PC-9 (cell line): ENCODE measurements around the gene TBC1D8. TPM values are rescaled to one million over a fixed set of nuclear protein-coding genes. Genes with fewer than 3 reads are reported as not detected.
"Not testable (repeated sequence)": the region's sequence is repeated elsewhere in the genome, so short reads cannot be mapped to it uniquely, and the experiment has no call there.

Source experiments
- BruUV-seq: library from RNA; stranded (reverse); fragments of 400-500 nt; replicated peaks from 2 replicates; lab custom pipeline; 2021; lab: Mats Ljungman, UMichigan
- CTCF ChIA-PET: fragments of 300-600 bp; sonication (Branson Sonifier 250); formaldehyde crosslinking; loops from one replicate; lab custom pipeline; 2022; ENCODE audit warnings: antibody characterized with exemption; lab: Charles Lee
- POLR2A ChIA-PET: fragments of 300-600 bp; sonication (Branson Sonifier 250); formaldehyde crosslinking; loops from one replicate; lab custom pipeline; 2022; ENCODE audit warnings: antibody characterized with exemption; ENCODE audit not compliant: unreplicated experiment; lab: Charles Lee
- DNase-seq, 2 experiments: peaks; one replicate each; pipeline versions ENCODE4 v3.0.0 to v3.0.0-alpha.2; 2015 to 2022; ENCODE audit warnings: mixed read lengths in 1 of 2
- H2AFZ ChIP-seq: fragments of 200-600 bp; sonication (generic); 2 replicates; pipeline ENCODE4 v1.8.1; 2017; ENCODE audit warnings: antibody characterized with exemption
- H3F3A ChIP-seq: fragments of 200-600 bp; sonication (generic); 2 replicates; pipeline ENCODE4 v1.8.1; 2017; ENCODE audit warnings: antibody characterized with exemption, mild to moderate bottlenecking, low read depth; ENCODE audit not compliant: insufficient read depth
- H3K27ac ChIP-seq: fragments of 200-600 bp; sonication (generic); 2 replicates; pipeline ENCODE4 v1.6.1; 2016; ENCODE audit warnings: mixed run types
- H3K27me3 ChIP-seq: fragments of 200-600 bp; sonication (generic); 2 replicates; pipeline ENCODE4 v1.6.1; 2016; ENCODE audit warnings: low read depth, mixed run types; ENCODE audit not compliant: insufficient read depth
- H3K36me3 ChIP-seq: fragments of 200-600 bp; sonication (generic); 2 replicates; pipeline ENCODE4 v1.6.1; 2016; ENCODE audit warnings: low read depth, mixed run types
- H3K4me1 ChIP-seq: fragments of 200-600 bp; sonication (generic); replicated peaks from 2 replicates; pipeline ENCODE4 v1.6.1; 2016; ENCODE audit warnings: mixed run types; ENCODE audit not compliant: insufficient read depth
- H3K4me2 ChIP-seq: fragments of 200-600 bp; sonication (generic); 2 replicates; pipeline ENCODE4 v1.6.1; 2017; ENCODE audit warnings: mixed run types
- H3K4me3 ChIP-seq: fragments of 200-600 bp; sonication (generic); 2 replicates; pipeline ENCODE4 v1.6.1; 2016; ENCODE audit warnings: mixed run types
- H3K79me2 ChIP-seq: fragments of 200-600 bp; sonication (generic); 2 replicates; pipeline ENCODE4 v1.6.1; 2017; ENCODE audit warnings: low read depth, mixed run types
- H3K9me2 ChIP-seq: fragments of 200-600 bp; sonication (generic); 2 replicates; pipeline ENCODE4 v1.8.1; 2017; ENCODE audit warnings: mild to moderate bottlenecking; ENCODE audit not compliant: insufficient read depth
- H3K9me3 ChIP-seq: fragments of 200-600 bp; sonication (generic); 2 replicates; pipeline ENCODE4 v1.8.1; 2016; ENCODE audit warnings: low read depth; ENCODE audit not compliant: insufficient read depth
- H4K20me1 ChIP-seq: fragments of 200-600 bp; sonication (generic); 2 replicates; pipeline ENCODE4 v1.8.1; 2017; ENCODE audit not compliant: insufficient read depth
- CTCF ChIP-seq: fragments of 200-600 bp; sonication (generic); conservative IDR thresholded peaks from 2 replicates; pipeline ENCODE4 v1.6.1; 2017; ENCODE audit warnings: mixed run types, antibody characterized with exemption, mild to moderate bottlenecking, moderate library complexity
- EZH2 ChIP-seq: fragments of 200-600 bp; sonication (generic); IDR thresholded peaks from 2 replicates; pipeline ENCODE4 v1.8.0; 2017; ENCODE audit warnings: antibody characterized with exemption, low read depth
- intact Hi-C: fragments of 100-400 bp; cut with micrococcal nuclease; formaldehyde crosslinking; loops from one replicate; pipeline ENCODE4 v1.10.0; 2022; ENCODE audit not compliant: unreplicated experiment
- total RNA-seq: library from RNA; stranded (reverse); gene quantifications from 2 replicates; pipeline ENCODE4 v1.2.3, GENCODE V29; 2021

The TBC1D8 gene
- total RNA-seq, 1 experiment from 2014 or later, result 25.2 TPM

DNA sequence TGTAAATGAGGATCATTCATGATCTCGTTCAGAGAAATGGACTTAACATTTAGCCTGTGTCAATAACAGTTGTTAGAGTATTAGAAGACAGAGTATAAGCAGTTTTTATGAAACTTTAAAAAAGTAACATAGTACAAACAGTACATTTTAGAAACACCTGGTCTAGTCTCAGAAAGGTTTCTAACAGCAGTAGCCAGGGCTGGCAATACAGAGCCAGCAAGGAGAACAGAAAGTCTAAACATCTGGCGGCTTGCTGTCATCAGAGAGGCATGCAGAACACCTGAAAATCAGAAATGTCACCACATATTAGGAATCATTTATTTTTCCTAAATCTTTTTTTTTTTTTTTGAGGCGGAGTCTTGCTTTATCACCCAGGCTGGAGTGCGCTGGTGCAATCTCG lies 99.0 kb downstream of the TBC1D8 start:
- H3F3A ChIP-seq, result peaks cover 22% of the 10 kb centered on the region; the same call in 1 of the 2 replicates
- H3K27me3 ChIP-seq, result no peaks in the 10 kb centered on the region
- BruUV-seq, result no TSS peak
- ChIA-PET POLR2A (no interaction called here), CTCF (no interaction called here)
- peaks cover 10% of the 10 kb centered on the region for H3K4me1 ChIP-seq
- H3K9me2 ChIP-seq, result no peaks in the 10 kb centered on the region
- H3K36me3 ChIP-seq, result peaks cover 28% of the 10 kb centered on the region
- TF ChIP-seq EZH2, result no peak
- TF ChIP-seq CTCF, result no peak
- H3K79me2 ChIP-seq, result peaks cover 3% of the 10 kb centered on the region
- DNase-seq, result no peak
- H4K20me1 ChIP-seq, result no peaks in the 10 kb centered on the region
- no peak overlapping the region for H3K4me2 ChIP-seq
- H3K9me3 ChIP-seq, result no peaks in the 10 kb centered on the region
- H3K27ac ChIP-seq, result no peak overlapping the region
- no peak overlapping the region for H3K4me3 ChIP-seq
- intact Hi-C loops, result no loop called here
- no peak overlapping the region for H2AFZ ChIP-seq

DNA sequence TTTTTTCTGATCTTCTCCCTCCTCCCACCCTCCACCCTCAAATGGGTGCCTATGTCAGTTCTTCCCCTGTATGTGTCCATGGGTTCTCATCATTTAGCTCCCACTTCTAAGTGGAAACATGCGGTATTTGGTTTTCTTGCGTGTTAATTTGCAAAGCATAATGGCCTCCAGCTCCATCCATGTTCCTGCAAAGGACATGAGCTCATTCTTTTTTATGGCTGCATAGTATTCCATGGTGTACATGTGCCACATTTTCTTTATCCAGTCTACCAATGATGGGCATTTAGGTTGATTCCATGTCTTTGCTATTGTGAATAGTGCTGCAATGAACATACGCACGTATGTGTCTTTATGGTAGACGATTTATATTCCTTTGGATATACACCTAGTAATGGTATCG lies 100.3 kb downstream of the TBC1D8 start:
- H3K4me1 ChIP-seq, intact Hi-C loops, DNase-seq, H3K4me2 ChIP-seq, BruUV-seq, H3K9me3 ChIP-seq, H4K20me1 ChIP-seq, H3K27me3 ChIP-seq, POLR2A ChIA-PET, H2AFZ ChIP-seq, CTCF ChIA-PET, H3K79me2 ChIP-seq, H3K9me2 ChIP-seq, H3K27ac ChIP-seq, H3K4me3 ChIP-seq: not testable (repeated sequence)
- peaks cover 22% of the 10 kb centered on the region; the same call in 1 of the 2 replicates for H3F3A ChIP-seq
- peaks cover 24% of the 10 kb centered on the region for H3K36me3 ChIP-seq

DNA sequence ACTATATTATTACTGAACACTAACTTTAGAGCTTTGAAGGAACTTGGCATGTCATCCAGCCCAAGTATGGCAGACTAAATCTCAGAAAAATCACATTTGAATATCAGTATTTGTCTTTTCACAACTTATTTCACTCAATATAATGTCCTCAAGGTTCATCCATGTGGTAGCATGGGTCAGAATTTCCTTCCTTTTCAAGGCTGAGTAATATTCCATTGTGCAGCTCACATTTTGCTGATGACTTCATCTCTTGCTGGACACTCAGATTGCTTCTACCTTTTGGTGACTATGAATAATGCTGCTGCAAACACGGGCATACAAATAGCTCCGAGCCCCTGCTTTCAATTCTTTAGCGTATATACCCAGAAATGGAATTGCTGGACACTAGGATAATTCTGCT lies 102.4 kb downstream of the TBC1D8 start:
- Histone ChIP-seq H3K79me2 (peaks cover 8% of the 10 kb centered on the region), H3K4me3 (no peak overlapping the region), H3K9me2 (no peaks in the 10 kb centered on the region), H3F3A (peaks cover 22% of the 10 kb centered on the region; the same call in 1 of the 2 replicates), H3K27ac (no peak overlapping the region), H3K36me3 (peaks cover 24% of the 10 kb centered on the region), H3K9me3 (no peaks in the 10 kb centered on the region), H3K4me2 (no peak overlapping the region), H3K27me3 (no peaks in the 10 kb centered on the region), H4K20me1 (no peaks in the 10 kb centered on the region), H2AFZ (no peak overlapping the region), H3K4me1 (peaks cover 10% of the 10 kb centered on the region)
- TF ChIP-seq CTCF, result no peak
- TF ChIP-seq EZH2, result no peak
- DNase-seq, result no peak
- BruUV-seq, result no TSS peak
- POLR2A ChIA-PET, result no interaction called here
- intact Hi-C loops, result no loop called here
- CTCF ChIA-PET, result no interaction called here

DNA sequence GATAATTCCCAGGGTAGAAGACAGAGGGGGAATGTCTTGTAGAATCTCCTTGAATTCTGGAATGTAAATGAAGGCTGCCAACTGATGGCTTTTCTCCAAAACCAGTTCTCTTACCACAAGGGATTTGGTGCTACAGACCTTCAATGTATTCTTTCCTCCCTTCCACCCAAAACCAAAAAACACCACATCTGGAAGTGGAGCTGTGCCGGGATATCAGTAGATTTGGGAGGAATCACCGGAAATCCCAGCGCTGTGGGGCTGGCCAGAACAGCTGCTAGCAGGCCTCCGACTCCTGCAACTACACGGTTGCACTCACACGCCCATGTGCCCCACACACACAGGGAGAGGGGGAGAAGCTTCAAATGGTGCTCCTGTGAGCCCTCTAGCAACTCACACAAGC lies 103.4 kb downstream of the TBC1D8 start:
- Histone ChIP-seq H3K9me3 (no peaks in the 10 kb centered on the region), H3K79me2 (peaks cover 8% of the 10 kb centered on the region), H3K36me3 (peaks cover 21% of the 10 kb centered on the region), H3K4me1 (peaks cover 10% of the 10 kb centered on the region), H4K20me1 (no peaks in the 10 kb centered on the region), H3K27ac (no peak overlapping the region), H3K9me2 (no peaks in the 10 kb centered on the region), H2AFZ (no peak overlapping the region), H3K4me3 (no peak overlapping the region), H3K27me3 (no peaks in the 10 kb centered on the region), H3K4me2 (no peak overlapping the region), H3F3A (peaks cover 28% of the 10 kb centered on the region; the same call in 1 of the 2 replicates)
- no TSS peak for BruUV-seq
- ChIA-PET POLR2A (interaction anchor here (0.5 to 0.6 kb wide), 2 partner anchors 87 to 94 kb away, joined by 4 to 6 read pairs; no protein-coding TSS in a partner anchor), CTCF (interaction anchor here (1.1 kb wide), 1 partner anchor 158 kb away, joined by 3 read pairs; no protein-coding TSS in a partner anchor)
- no peak for DNase-seq
- intact Hi-C loops, result loop anchor here (2.0 kb wide), 1 partner anchor 77 kb away; no protein-coding TSS in a partner anchor
- TF ChIP-seq CTCF (no peak), EZH2 (no peak)
